Measurements from ENCODE around the gene SEZ6L.

The SEZ6L gene

DNA sequence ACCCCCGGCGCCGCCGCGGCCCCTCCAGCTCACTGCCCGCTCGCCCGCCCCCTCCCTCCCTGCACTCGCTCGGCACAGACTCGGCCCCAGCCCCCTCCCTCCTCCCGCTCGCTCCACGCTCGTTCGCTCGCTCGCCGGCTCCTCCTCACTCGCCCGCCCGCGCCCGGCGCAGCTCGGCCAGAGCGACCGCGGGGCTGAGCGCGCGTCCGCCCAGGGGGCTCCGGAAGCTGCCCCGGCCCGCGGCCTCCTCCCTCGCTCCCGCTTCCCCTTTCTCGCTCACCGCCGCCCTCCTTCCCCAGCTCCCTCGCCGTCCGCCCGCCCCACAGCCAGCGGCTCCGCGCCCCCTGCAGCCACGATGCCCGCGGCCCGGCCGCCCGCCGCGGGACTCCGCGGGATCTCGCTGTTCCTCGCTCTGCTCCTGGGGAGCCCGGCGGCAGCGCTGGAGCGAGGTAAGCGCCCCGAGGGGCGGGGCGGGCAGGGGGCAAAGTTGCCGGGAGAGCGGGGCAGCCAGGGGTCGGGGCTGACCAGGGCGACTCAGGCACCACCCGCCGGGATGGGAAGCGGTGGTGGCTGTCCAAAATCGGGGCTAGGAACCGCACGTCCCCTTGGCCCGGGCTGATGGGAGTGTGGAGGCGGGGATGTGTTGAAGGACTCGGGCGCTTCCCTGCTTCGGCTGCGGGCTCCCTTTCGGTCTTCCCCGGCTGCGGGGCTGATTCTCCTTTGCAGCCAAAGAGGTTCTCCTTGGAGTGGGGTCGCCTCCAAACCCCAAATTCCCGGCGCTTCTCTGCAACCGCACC is at the start of gene SEZ6L:
SEZ6L (plus strand) TSS at position 148 of the 797 bp plus-strand sequence; CDS start at position 356, 208 bp downstream.
- TF ChIP-seq GATA2 (IDR thresholded peaks at IDR 0.05; ENCODE audit: low read depth, low read length) (no peak), GATA3 (IDR thresholded peaks at IDR 0.05; ENCODE audit: low read depth, low read length) (no peak)

- no peak for TF ChIP-seq GATA3 (IDR thresholded peaks at IDR 0.05; ENCODE audit: low read depth, low read length)
- TF ChIP-seq GATA2 (IDR thresholded peaks at IDR 0.05; ENCODE audit: low read depth, low read length): no peak
Measured at GRCh38 chr22:26122920-26123468, 46.3 kb upstream of the SEZ6L start.

- TF ChIP-seq GATA3 (IDR thresholded peaks at IDR 0.05; ENCODE audit: low read depth, low read length): no peak
- TF ChIP-seq GATA2 (IDR thresholded peaks at IDR 0.05; ENCODE audit: low read depth, low read length): no peak
Measured at GRCh38 chr22:26124991-26125725, 44.1 kb upstream of the SEZ6L start.

GRCh38 chr22:26127126-26127525 is 42.1 kb upstream of the SEZ6L start:
- no peak for TF ChIP-seq GATA2 (IDR thresholded peaks at IDR 0.05; ENCODE audit: low read depth, low read length)
- no peak for TF ChIP-seq GATA3 (IDR thresholded peaks at IDR 0.05; ENCODE audit: low read depth, low read length)

GRCh38 chr22:26127556-26127955 is 41.7 kb upstream of the SEZ6L start:
- TF ChIP-seq GATA2 (IDR thresholded peaks at IDR 0.05; ENCODE audit: low read depth, low read length) (no peak), GATA3 (IDR thresholded peaks at IDR 0.05; ENCODE audit: low read depth, low read length) (no peak)

DNA sequence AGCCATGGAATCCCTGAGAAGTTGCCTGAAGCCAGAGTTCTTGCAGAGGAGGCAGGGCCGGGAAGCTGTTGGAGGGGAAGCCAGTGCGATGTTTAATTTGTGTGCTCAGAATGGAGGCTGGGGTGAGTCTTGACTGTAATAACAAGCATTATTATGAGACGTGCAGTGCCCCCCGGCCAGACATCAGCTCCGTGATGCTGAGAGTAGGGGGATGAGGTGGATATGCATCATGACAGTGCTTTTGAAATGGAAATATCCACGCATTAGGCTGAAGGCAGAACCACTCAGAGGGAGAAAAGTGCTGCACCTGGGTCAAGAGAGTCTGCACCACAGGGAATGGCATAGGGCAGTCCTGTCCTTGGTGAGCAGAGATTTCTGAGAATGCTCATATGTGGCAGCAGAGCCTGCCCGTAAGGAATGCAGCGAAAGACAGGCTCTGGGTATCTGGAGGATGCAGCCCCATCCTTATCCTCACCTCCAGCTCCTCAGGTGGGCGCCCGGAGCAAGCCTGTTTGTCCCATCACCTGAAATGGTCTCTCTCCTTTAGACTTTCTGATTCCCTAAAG is 37.6 kb upstream of the SEZ6L start:
- TF ChIP-seq GATA2 (IDR thresholded peaks at IDR 0.05; ENCODE audit: low read depth, low read length) (no peak), GATA3 (IDR thresholded peaks at IDR 0.05; ENCODE audit: low read depth, low read length) (no peak)

DNA sequence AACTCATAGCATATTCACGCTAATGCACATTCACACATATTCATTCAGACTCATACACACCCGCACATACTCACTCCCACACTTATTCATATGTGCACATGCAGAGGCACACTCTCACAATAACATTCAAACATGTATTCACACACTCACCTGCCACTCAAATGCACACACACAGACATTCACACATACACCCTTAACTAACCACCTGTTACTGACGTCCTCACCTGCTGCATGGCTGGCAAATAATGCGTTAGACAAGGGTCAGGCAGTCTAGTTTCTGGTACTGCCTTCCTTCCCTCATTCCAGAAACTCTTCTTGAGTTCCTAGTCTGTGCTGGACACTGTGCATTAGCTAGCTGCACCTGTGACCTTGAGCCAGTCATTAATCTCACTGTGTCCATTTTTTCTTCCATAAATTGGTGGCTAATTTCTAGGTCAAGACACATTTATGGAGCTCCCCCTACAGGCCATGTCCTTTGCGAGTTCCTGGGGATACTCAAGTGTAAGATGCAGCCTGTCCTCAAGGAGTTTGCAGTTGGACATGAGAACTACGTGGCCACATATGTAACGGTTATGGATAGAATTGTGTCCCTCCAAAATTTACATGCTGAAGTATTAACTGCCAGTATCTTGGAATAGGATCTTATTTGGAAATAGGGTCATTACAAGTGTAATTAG is 34.5 kb upstream of the SEZ6L start:
- TF ChIP-seq GATA2 (IDR thresholded peaks at IDR 0.05; ENCODE audit: low read depth, low read length) (no peak), GATA3 (IDR thresholded peaks at IDR 0.05; ENCODE audit: low read depth, low read length) (no peak)

DNA sequence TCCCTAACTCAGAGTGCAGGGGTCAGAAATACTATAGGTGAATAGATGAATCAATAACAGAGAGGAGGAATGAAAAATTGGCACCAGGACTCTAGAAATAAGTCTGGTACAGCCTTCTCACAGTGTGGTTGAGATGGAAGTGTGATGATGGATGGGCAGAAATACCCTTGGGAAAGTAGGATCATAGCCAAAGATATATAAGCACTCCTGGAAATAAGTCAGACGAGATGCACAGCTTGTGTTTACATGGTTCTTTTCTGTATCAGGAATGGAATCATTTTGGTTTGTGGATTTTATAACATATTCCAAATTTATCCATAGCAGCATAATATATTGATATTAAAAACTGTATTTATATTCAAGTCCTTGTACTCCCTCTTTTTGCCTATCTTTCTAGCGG is 33.5 kb upstream of the SEZ6L start:
- TF ChIP-seq GATA3 (IDR thresholded peaks at IDR 0.05; ENCODE audit: low read depth, low read length) (no peak), GATA2 (IDR thresholded peaks at IDR 0.05; ENCODE audit: low read depth, low read length) (no peak)

- TF ChIP-seq GATA3 (IDR thresholded peaks at IDR 0.05; ENCODE audit: low read depth, low read length) (no peak), GATA2 (IDR thresholded peaks at IDR 0.05; ENCODE audit: low read depth, low read length) (no peak)
Measured at GRCh38 chr22:26139310-26139709, 30.0 kb upstream of the SEZ6L start.

GRCh38 chr22:26141831-26142230 is 27.4 kb upstream of the SEZ6L start:
- TF ChIP-seq GATA3 (IDR thresholded peaks at IDR 0.05; ENCODE audit: low read depth, low read length) (no peak), GATA2 (IDR thresholded peaks at IDR 0.05; ENCODE audit: low read depth, low read length) (no peak)

DNA sequence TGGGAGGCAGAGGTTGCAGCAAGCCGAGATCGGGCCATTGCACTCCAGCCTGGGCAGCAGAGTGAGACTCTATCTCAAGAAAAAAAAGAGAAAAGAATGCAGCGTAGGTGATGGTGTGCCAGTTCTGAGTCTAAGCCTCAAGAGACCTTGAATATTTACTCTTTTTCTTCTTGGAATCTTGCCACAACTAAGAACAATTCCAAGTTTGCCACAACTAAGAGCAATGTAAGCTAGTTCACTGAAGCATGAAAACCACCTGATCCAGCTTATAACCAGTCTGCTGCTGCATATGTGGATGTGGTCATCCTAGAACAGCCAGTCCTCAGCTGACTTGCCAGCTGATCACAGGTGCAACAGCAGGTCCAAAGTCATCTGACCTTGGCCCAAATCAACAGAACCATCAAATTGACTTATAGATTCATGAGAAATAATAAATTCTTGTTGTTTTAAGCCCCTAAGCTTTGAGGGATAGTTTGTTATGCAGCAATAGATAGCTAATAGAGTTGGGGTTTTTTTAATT is 25.4 kb upstream of the SEZ6L start:
- TF ChIP-seq GATA2 (IDR thresholded peaks at IDR 0.05; ENCODE audit: low read depth, low read length) (no peak), GATA3 (IDR thresholded peaks at IDR 0.05; ENCODE audit: low read depth, low read length) (no peak)

DNA sequence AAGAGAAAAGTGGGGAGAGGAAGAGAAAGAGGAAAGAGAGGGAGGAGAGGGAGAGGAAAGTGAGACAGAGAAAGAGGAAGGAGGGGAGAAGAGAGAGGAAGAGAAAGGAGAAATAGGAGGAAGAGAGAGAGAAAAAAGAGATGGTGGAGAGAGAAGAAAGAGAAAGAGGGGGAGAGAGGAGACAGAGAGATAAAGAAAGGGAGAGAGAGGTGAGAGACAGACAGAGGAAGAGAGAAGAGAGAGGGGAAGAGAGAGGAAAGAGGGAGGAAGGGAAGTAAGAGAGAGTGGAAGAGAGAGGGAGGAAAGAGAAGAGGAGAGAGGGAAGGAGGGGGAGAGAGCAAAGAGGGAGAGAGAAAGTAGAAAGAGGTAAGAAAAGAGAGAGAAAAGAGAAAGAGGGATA is 9.4 kb upstream of the SEZ6L start:
- TF ChIP-seq GATA2 (IDR thresholded peaks at IDR 0.05; ENCODE audit: low read depth, low read length): no peak
- no peak for TF ChIP-seq GATA3 (IDR thresholded peaks at IDR 0.05; ENCODE audit: low read depth, low read length)

- TF ChIP-seq GATA3 (IDR thresholded peaks at IDR 0.05; ENCODE audit: low read depth, low read length) (no peak), GATA2 (IDR thresholded peaks at IDR 0.05; ENCODE audit: low read depth, low read length) (no peak)
Measured at GRCh38 chr22:26161746-26162145, 7.5 kb upstream of the SEZ6L start.

DNA sequence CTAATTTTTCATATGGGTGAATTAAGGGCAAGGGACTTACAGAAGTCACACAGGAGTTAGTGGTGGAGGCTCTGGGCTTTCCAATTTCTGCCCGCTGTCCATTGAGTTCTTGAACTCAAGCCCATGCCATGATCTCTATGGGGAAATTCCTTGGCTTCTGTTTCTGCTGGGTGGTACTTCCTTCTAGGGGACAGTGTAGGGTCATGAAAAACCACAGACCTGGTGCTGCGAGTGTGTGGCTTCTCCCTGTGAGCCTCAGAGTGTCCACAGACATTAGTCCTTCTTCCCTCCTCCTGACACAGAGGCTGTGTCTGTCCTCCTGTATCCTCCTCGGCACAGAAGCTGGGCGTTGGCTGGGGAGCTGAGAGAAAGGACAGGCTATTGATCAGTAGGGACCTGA is 6.3 kb upstream of the SEZ6L start:
- TF ChIP-seq GATA3 (IDR thresholded peaks at IDR 0.05; ENCODE audit: low read depth, low read length) (no peak), GATA2 (IDR thresholded peaks at IDR 0.05; ENCODE audit: low read depth, low read length) (no peak)

Measured in SH-SY5Y (cell line).